RWPE2 (cell line): ENCODE data around the gene MAP2K2.

Source experiments
- ATAC-seq: fragments of 200-7000 bp; cut with Tn5 transposase; 3 replicates; pipeline ENCODE4 v1.9.1; 2021; ENCODE audit warnings: low read depth
- DNase-seq: peaks from one replicate; pipeline ENCODE4 v3.0.0-alpha.2; 2020; ENCODE audit warnings: low spot score
- H3K27ac ChIP-seq: fragments of 450-650 bp; 2 replicates; pipeline ENCODE4 v1.5.1; 2017; ENCODE audit warnings: mild to moderate bottlenecking; ENCODE audit not compliant: poor library complexity, severe bottlenecking
- H3K27me3 ChIP-seq: fragments of 250-450 bp; sonication (Bioruptor Pico); 2 replicates; pipeline ENCODE4 v1.5.1; 2021; ENCODE audit warnings: mild to moderate bottlenecking, moderate library complexity; ENCODE audit not compliant: insufficient read depth, poor library complexity, severe bottlenecking
- H3K36me3 ChIP-seq: fragments of 250-450 bp; sonication (Bioruptor Pico); 2 replicates; pipeline ENCODE4 v1.5.1; 2020; ENCODE audit warnings: low read depth, mild to moderate bottlenecking, moderate library complexity
- H3K4me1 ChIP-seq: fragments of 250-450 bp; sonication (Bioruptor Pico); 2 replicates; pipeline ENCODE4 v1.5.1; 2021; ENCODE audit warnings: mild to moderate bottlenecking, moderate library complexity; ENCODE audit not compliant: insufficient read depth, poor library complexity, severe bottlenecking
- H3K4me3 ChIP-seq: fragments of 250-450 bp; sonication (Bioruptor Pico); 2 replicates; pipeline ENCODE4 v1.5.1; 2021; ENCODE audit warnings: mild to moderate bottlenecking, moderate library complexity; ENCODE audit not compliant: severe bottlenecking
- H3K9me3 ChIP-seq: fragments of 250-450 bp; sonication (Bioruptor Pico); 2 replicates; pipeline ENCODE4 v1.5.1; 2021; ENCODE audit warnings: mild to moderate bottlenecking, moderate library complexity; ENCODE audit not compliant: severe bottlenecking
- TF ChIP-seq, protein P1 (sequence below): fragments of 450-650 bp; IDR thresholded peaks from one replicate; pipeline ENCODE4 v1.5.1; 2017; ENCODE audit warnings: mild to moderate bottlenecking, moderate library complexity; ENCODE audit not compliant: poor library complexity, severe bottlenecking

The MAP2K2 gene

GRCh38 chr19:4059891-4060620 is 63.9 kb downstream of the MAP2K2 start:
- H3K4me1 ChIP-seq = peaks cover 19% of the 10 kb centered on the region
- no peaks in the 10 kb centered on the region for H3K27me3 ChIP-seq
- H3K9me3 ChIP-seq = no peaks in the 10 kb centered on the region
- peak overlapping the region; percentile 90 for H3K27ac ChIP-seq
- DNase-seq = peak; percentile 83
- peak; percentile 62 for ATAC-seq
- H3K36me3 ChIP-seq = peaks cover 30% of the 10 kb centered on the region
- TF ChIP-seq, protein P1, sequence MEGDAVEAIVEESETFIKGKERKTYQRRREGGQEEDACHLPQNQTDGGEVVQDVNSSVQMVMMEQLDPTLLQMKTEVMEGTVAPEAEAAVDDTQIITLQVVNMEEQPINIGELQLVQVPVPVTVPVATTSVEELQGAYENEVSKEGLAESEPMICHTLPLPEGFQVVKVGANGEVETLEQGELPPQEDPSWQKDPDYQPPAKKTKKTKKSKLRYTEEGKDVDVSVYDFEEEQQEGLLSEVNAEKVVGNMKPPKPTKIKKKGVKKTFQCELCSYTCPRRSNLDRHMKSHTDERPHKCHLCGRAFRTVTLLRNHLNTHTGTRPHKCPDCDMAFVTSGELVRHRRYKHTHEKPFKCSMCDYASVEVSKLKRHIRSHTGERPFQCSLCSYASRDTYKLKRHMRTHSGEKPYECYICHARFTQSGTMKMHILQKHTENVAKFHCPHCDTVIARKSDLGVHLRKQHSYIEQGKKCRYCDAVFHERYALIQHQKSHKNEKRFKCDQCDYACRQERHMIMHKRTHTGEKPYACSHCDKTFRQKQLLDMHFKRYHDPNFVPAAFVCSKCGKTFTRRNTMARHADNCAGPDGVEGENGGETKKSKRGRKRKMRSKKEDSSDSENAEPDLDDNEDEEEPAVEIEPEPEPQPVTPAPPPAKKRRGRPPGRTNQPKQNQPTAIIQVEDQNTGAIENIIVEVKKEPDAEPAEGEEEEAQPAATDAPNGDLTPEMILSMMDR = no peak
- peak overlapping the region; percentile 25 for H3K4me3 ChIP-seq

GRCh38 chr19:4059453-4059871 is 64.5 kb downstream of the MAP2K2 start:
- peaks cover 19% of the 10 kb centered on the region for H3K4me1 ChIP-seq
- no peak for ATAC-seq
- no peak for DNase-seq
- H3K9me3 ChIP-seq = no peaks in the 10 kb centered on the region
- peak overlapping the region; percentile 90 for H3K27ac ChIP-seq
- no peaks in the 10 kb centered on the region for H3K27me3 ChIP-seq
- TF ChIP-seq, protein P1 = no peak
- peaks cover 36% of the 10 kb centered on the region for H3K36me3 ChIP-seq
- H3K4me3 ChIP-seq = peak overlapping the region; percentile 25

GRCh38 chr19:4058693-4059452 is 65.0 kb downstream of the MAP2K2 start:
- Histone ChIP-seq H3K27ac (peak overlapping the region; percentile 90), H3K4me3 (peak overlapping the region; percentile 25), H3K36me3 (peaks cover 38% of the 10 kb centered on the region), H3K9me3 (no peaks in the 10 kb centered on the region), H3K27me3 (no peaks in the 10 kb centered on the region), H3K4me1 (peaks cover 19% of the 10 kb centered on the region)
- DNase-seq = peak; percentile 61
- TF ChIP-seq, protein P1 = no peak
- ATAC-seq = no peak; the same call in 2 of the 3 replicates

- ATAC-seq (peak; percentile 52), DNase-seq (peak; percentile 87)
- peaks cover 26% of the 10 kb centered on the region for H3K4me1 ChIP-seq
- no peak overlapping the region for H3K4me3 ChIP-seq
- TF ChIP-seq, protein P1 = peak; percentile 33
- peak overlapping the region; percentile 90 for H3K27ac ChIP-seq
- peaks cover 38% of the 10 kb centered on the region for H3K36me3 ChIP-seq
- H3K27me3 ChIP-seq = no peaks in the 10 kb centered on the region
- H3K9me3 ChIP-seq = no peaks in the 10 kb centered on the region
Observed at GRCh38 chr19:4057931-4058692, 65.8 kb downstream of the MAP2K2 start.
